ENCODE results near the gene ATP10D. TPM values are rescaled to one million over a fixed set of nuclear protein-coding genes. Genes with fewer than 3 reads are reported as not detected.
A peak's percentile ranks its signal among the peaks of the same experiment; 100 is the strongest.
"Not testable (repeated sequence)": the region's sequence is repeated elsewhere in the genome, so short reads cannot be mapped to it uniquely, and the experiment has no call there.

The ATP10D gene
- total RNA-seq, 1 donor from 2014 or later: 25.2 TPM

- no peak for ATAC-seq
- no peaks in the 10 kb centered on the region for H3K27me3 ChIP-seq (ENCODE audit: low read depth)
- H3K4me1 ChIP-seq: peaks cover 19% of the 10 kb centered on the region
- TF ChIP-seq, protein P1, sequence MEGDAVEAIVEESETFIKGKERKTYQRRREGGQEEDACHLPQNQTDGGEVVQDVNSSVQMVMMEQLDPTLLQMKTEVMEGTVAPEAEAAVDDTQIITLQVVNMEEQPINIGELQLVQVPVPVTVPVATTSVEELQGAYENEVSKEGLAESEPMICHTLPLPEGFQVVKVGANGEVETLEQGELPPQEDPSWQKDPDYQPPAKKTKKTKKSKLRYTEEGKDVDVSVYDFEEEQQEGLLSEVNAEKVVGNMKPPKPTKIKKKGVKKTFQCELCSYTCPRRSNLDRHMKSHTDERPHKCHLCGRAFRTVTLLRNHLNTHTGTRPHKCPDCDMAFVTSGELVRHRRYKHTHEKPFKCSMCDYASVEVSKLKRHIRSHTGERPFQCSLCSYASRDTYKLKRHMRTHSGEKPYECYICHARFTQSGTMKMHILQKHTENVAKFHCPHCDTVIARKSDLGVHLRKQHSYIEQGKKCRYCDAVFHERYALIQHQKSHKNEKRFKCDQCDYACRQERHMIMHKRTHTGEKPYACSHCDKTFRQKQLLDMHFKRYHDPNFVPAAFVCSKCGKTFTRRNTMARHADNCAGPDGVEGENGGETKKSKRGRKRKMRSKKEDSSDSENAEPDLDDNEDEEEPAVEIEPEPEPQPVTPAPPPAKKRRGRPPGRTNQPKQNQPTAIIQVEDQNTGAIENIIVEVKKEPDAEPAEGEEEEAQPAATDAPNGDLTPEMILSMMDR (IDR thresholded peaks at IDR 0.05): no peak
- no peak overlapping the region for H3K4me3 ChIP-seq
- no peak overlapping the region for H3K27ac ChIP-seq
- intact Hi-C loops (cut with DNase I): no loop called here
- DNase-seq: no peak
- peaks cover 37% of the 10 kb centered on the region for H3K36me3 ChIP-seq
- no peaks in the 10 kb centered on the region for H3K9me3 ChIP-seq
These were observed 28.4 kb downstream of the ATP10D start for GRCh38 chr4:47513461-47513860.

GRCh38 chr4:47519239-47519883, 34.3 kb downstream of the ATP10D start:
- peaks cover 39% of the 10 kb centered on the region for H3K36me3 ChIP-seq
- intact Hi-C loops (cut with DNase I): no loop called here
- no peak for ATAC-seq

DNA sequence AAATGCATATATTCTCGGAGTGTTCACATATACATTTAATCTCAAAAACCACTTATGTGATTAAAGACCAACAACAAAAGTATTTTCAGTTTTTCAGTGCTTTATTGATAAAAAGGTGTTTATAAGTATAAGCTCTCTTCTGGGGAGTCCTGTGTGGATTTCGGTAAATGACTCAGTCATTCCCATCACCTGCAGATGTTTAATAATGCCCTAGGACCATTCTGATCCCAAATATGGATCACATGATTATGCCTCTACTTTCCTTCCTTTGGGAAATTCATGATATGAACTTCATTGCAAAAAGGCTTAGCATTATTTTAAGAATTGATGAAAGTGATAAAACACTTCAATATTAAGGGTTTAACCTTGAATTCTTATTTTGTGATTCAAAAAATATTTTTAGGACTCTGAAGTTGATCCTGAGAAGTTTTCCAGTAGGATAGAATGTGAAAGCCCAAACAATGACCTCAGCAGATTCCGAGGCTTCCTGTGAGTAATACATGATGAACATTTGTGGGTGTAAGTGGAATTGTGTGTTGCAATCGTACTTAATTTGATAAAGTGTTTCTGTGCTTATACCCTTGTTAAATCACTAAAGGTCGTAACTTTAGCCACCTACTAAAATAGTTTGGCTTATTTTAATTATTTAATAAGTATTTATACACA, 40.2 kb downstream of the ATP10D start:
- Histone ChIP-seq H3K9me3 (no peaks in the 10 kb centered on the region), H3K27ac (peak overlapping the region; percentile 14), H3K36me3 (peaks cover 37% of the 10 kb centered on the region), H3K4me3 (no peak overlapping the region), H3K4me1 (peaks cover 13% of the 10 kb centered on the region), H3K27me3 (ENCODE audit: low read depth) (no peaks in the 10 kb centered on the region)
- intact Hi-C loops (cut with DNase I): no loop called here
- DNase-seq: no peak
- TF ChIP-seq, protein P1 (IDR thresholded peaks at IDR 0.05): no peak
- peak; percentile 63 to 94 for ATAC-seq

More at GRCh38 chr4:47519239-47519883, 34.3 kb downstream of the ATP10D start:
- Histone ChIP-seq H3K4me3 (no peak overlapping the region), H3K27ac (no peak overlapping the region), H3K27me3 (ENCODE audit: low read depth) (no peaks in the 10 kb centered on the region), H3K4me1 (no peaks in the 10 kb centered on the region), H3K9me3 (no peaks in the 10 kb centered on the region)
- no peak for DNase-seq
- TF ChIP-seq, protein P1 (IDR thresholded peaks at IDR 0.05): no peak

- H3K9me3 ChIP-seq: no peaks in the 10 kb centered on the region
- H3K4me3 ChIP-seq: no peak overlapping the region
- ATAC-seq: no peak
- peaks cover 21% of the 10 kb centered on the region for H3K4me1 ChIP-seq
- H3K27me3 ChIP-seq (ENCODE audit: low read depth): no peaks in the 10 kb centered on the region
- no peak for DNase-seq
- TF ChIP-seq, protein P1 (IDR thresholded peaks at IDR 0.05): no peak
- peaks cover 37% of the 10 kb centered on the region for H3K36me3 ChIP-seq
- intact Hi-C loops (cut with DNase I): no loop called here
- H3K27ac ChIP-seq: no peak overlapping the region
These were observed 41.2 kb downstream of the ATP10D start for GRCh38 chr4:47526281-47526680.

- H3K9me3 ChIP-seq; H3K27me3 ChIP-seq (ENCODE audit: low read depth); ATAC-seq; intact Hi-C loops (cut with DNase I); H3K4me3 ChIP-seq; H3K27ac ChIP-seq; DNase-seq: not testable (repeated sequence)
- Histone ChIP-seq H3K4me1 (peaks cover 36% of the 10 kb centered on the region), H3K36me3 (peaks cover 25% of the 10 kb centered on the region)
These were observed 43.6 kb downstream of the ATP10D start for GRCh38 chr4:47528646-47529045.

GRCh38 chr4:47530801-47531200, 45.7 kb downstream of the ATP10D start:
- intact Hi-C loops (cut with DNase I): no loop called here
- ATAC-seq: no peak
- Histone ChIP-seq H3K27me3 (ENCODE audit: low read depth) (no peaks in the 10 kb centered on the region), H3K4me3 (no peak overlapping the region), H3K4me1 (peaks cover 28% of the 10 kb centered on the region), H3K36me3 (peaks cover 15% of the 10 kb centered on the region), H3K27ac (peak overlapping the region; percentile 38), H3K9me3 (no peaks in the 10 kb centered on the region)
- TF ChIP-seq, protein P1 (IDR thresholded peaks at IDR 0.05): no peak
- no peak for DNase-seq

Data from lower lobe of right lung (tissue), 2 donors.